ENCODE results near the gene SLC9B2. TPM values are rescaled to one million over a fixed set of nuclear protein-coding genes. Genes with fewer than 3 reads are reported as not detected.

SLC9B2 gene
- total and polyA plus RNA-seq, 10 of the 15 experiments (the other 5 are each of a cell fraction or from before 2014, with no cell fraction given), result 8.9 to 32.5 (median 25.3) TPM

GRCh38 chr4:103026868-103027267 is 49.7 kb downstream of the SLC9B2 start:
- Histone ChIP-seq H3K4me3 (no peak overlapping the region), H3K79me2 (ENCODE audit: control insufficient read depth, insufficient read depth, low read length) (no peaks in the 10 kb centered on the region), H3K4me2 (ENCODE audit: control insufficient read depth, insufficient read depth) (no peak overlapping the region), H4K20me1 (ENCODE audit: control insufficient read depth, insufficient read depth) (no peaks in the 10 kb centered on the region), H3K27ac (ENCODE audit: control insufficient read depth, insufficient read depth) (no peak overlapping the region), H3K9ac (ENCODE audit: control insufficient read depth, insufficient read depth, low read length) (no peak overlapping the region), H3K9me3 (replicated peaks; ENCODE audit: control insufficient read depth, insufficient read depth, low read length) (no peaks in the 10 kb centered on the region), H3K27me3 (replicated peaks in 1 of 2; ENCODE audit: control insufficient read depth in 2 of 2, insufficient read depth in 2 of 2, low read length in 1 of 2) (no peaks in the 10 kb centered on the region), H3K36me3 (ENCODE audit: control insufficient read depth in 2 of 2, insufficient read depth in 2 of 2, low read length in 1 of 2) (0 out of 4 replicates have a peak, but pooled peaks cover 0 to 2% of the 10 kb centered on the region in 2 experiments), H3K4me1 (ENCODE audit: control insufficient read depth, insufficient read depth, low read length) (no peaks in the 10 kb centered on the region), H2AFZ (ENCODE audit: control insufficient read depth, low read depth, low read length) (no peak overlapping the region)
- BruUV-seq (replicated peaks), result no TSS peak
- TF ChIP-seq IKZF1 (conservative IDR thresholded peaks at IDR 0.05), result no peak
- no peak for TF ChIP-seq HDAC6 (IDR thresholded peaks at IDR 0.05; ENCODE audit: unreplicated experiment)
- TF ChIP-seq TARDBP (IDR thresholded peaks at IDR 0.05; ENCODE audit: borderline replicate concordance), result no peak
- no peak for TF ChIP-seq RB1 (IDR thresholded peaks at IDR 0.05; ENCODE audit: borderline replicate concordance)
- no peak for TF ChIP-seq SMARCA5 (IDR thresholded peaks at IDR 0.05)
- TF ChIP-seq BCL3 (IDR thresholded peaks at IDR 0.05; ENCODE audit: borderline replicate concordance, insufficient read depth, low read depth, low read length, poor library complexity, severe bottlenecking), result no peak
- no peak for TF ChIP-seq ZNF384 (IDR thresholded peaks at IDR 0.05; ENCODE audit: borderline replicate concordance, low read depth, low read length)
- TF ChIP-seq ZNF274 (IDR thresholded peaks at IDR 0.05; ENCODE audit: insufficient read depth, insufficient read length), result no peak
- TF ChIP-seq USF1 (IDR thresholded peaks at IDR 0.05; ENCODE audit: borderline replicate concordance, extremely low read length, insufficient read depth, low read depth, low read length), result no peak
- no peak for TF ChIP-seq PAX5 (IDR thresholded peaks at IDR 0.05; ENCODE audit: borderline replicate concordance, low read depth, low read length)
- TF ChIP-seq ATF7 (IDR thresholded peaks at IDR 0.05; ENCODE audit: low read depth), result no peak
- TF ChIP-seq ELK1 (IDR thresholded peaks at IDR 0.05; ENCODE audit: low read depth, low read length), result no peak
- no peak for TF ChIP-seq STAT3 (IDR thresholded peaks at IDR 0.05; ENCODE audit: low read depth, low read length)
- TF ChIP-seq, protein P1, sequence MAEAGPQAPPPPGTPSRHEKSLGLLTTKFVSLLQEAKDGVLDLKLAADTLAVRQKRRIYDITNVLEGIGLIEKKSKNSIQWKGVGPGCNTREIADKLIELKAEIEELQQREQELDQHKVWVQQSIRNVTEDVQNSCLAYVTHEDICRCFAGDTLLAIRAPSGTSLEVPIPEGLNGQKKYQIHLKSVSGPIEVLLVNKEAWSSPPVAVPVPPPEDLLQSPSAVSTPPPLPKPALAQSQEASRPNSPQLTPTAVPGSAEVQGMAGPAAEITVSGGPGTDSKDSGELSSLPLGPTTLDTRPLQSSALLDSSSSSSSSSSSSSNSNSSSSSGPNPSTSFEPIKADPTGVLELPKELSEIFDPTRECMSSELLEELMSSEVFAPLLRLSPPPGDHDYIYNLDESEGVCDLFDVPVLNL (IDR thresholded peaks at IDR 0.05; ENCODE audit: low read depth, low read length), result no peak
- no peak for TF ChIP-seq ZNF622 (IDR thresholded peaks at IDR 0.05)
- no peak for TF ChIP-seq EZH2 (IDR thresholded peaks at IDR 0.05; ENCODE audit: borderline replicate concordance, control insufficient read depth, low read depth, low read length)
- ATAC-seq (no peak), FAIRE-seq (no peak), DNase-seq (ENCODE audit: low read depth, low spot score) (no peak)
- CTCF ChIA-PET, result interaction anchor here (0.6 to 1.4 kb wide), 2 partner anchors 38 to 63 kb away, joined by 3 read pairs; no protein-coding TSS in a partner anchor
- WGBS (ENCODE audit: insufficient coverage, insufficient replicate concordance, low lambda C conversion rate, missing lambda C conversion rate), result 93% methylated on average over 1 of the region's 1 CpG
- in situ Hi-C loops (cut with MboI) (no loop called here), intact Hi-C loops (cut with micrococcal nuclease; ENCODE audit: unreplicated experiment) (no loop called here)
- POLR2A ChIA-PET, result no interaction called here
- SMC1A ChIA-PET (ENCODE audit: uncharacterized antibody, unreplicated experiment), result no interaction called here
- RAD21 ChIA-PET (ENCODE audit: unreplicated experiment), result interaction anchor here (1.7 kb wide), 1 partner anchor 65 kb away, joined by 5 read pairs; no protein-coding TSS in a partner anchor
